HG02970 (cell line): ENCODE results near the gene PLPP7.
"Not testable (repeated sequence)": the region's sequence is repeated elsewhere in the genome, so short reads cannot be mapped to it uniquely, and the experiment has no call there.

Experiments
- ATAC-seq: cut with Tn5 transposase; IDR thresholded peaks from one replicate; pipeline ENCODE4 v1.9.1; 2021; ENCODE audit warnings: mild to moderate bottlenecking, moderate library complexity, moderate number of reproducible peaks; ENCODE audit not compliant: unreplicated experiment, low FRiP score

Gene PLPP7

GRCh38 chr9:131266266-131267229, 23.0 kb upstream of the PLPP7 start:
- no peak for ATAC-seq

- no peak for ATAC-seq
Observed at GRCh38 chr9:131270171-131271015, 19.1 kb upstream of the PLPP7 start.

GRCh38 chr9:131271016-131271273, 18.6 kb upstream of the PLPP7 start:
- not testable (repeated sequence) for ATAC-seq

- no peak for ATAC-seq
Observed at GRCh38 chr9:131271506-131271931, 18.0 kb upstream of the PLPP7 start.

GRCh38 chr9:131272212-131272611, 17.3 kb upstream of the PLPP7 start:
- ATAC-seq: no peak

- ATAC-seq: no peak
Observed at GRCh38 chr9:131273146-131273855, 16.2 kb upstream of the PLPP7 start.

GRCh38 chr9:131273856-131274673, 15.5 kb upstream of the PLPP7 start:
- ATAC-seq: no peak

GRCh38 chr9:131274674-131275331, 14.7 kb upstream of the PLPP7 start:
- ATAC-seq: no peak

- no peak for ATAC-seq
Observed at GRCh38 chr9:131275332-131276093, 14.0 kb upstream of the PLPP7 start.

GRCh38 chr9:131276094-131276888, 13.2 kb upstream of the PLPP7 start, which contains the start of gene FAM78A:
Gene FAM78A (minus strand): TSS chr9:131276510. CDS start chr9:131276179, 331 bp downstream.
- ATAC-seq: no peak

- no peak for ATAC-seq
Observed at GRCh38 chr9:131276891-131277286, 12.6 kb upstream of the PLPP7 start.

GRCh38 chr9:131277287-131277909, 12.1 kb upstream of the PLPP7 start:
- ATAC-seq: no peak

- no peak for ATAC-seq
Observed at GRCh38 chr9:131277910-131278701, 11.4 kb upstream of the PLPP7 start.

GRCh38 chr9:131278702-131279111, 10.8 kb upstream of the PLPP7 start:
- no peak for ATAC-seq

- ATAC-seq: no peak
Observed at GRCh38 chr9:131279196-131279862, 10.2 kb upstream of the PLPP7 start.
